GM12878 (cell line): ENCODE measurements around the gene PAN3. TPM values are rescaled to one million over a fixed set of nuclear protein-coding genes. Genes with fewer than 3 reads are reported as not detected.

Source experiments
- ATAC-seq: fragments of 200-7000 bp; cut with Tn5 transposase; 3 replicates; pipeline ENCODE4 v1.9.1; 2020; ENCODE audit warnings: mild to moderate bottlenecking, moderate library complexity
- BruUV-seq: library from RNA; stranded (reverse); fragments of 400-500 nt; replicated peaks from 2 replicates; lab custom pipeline; 2021; lab: Mats Ljungman, UMichigan
- CTCF ChIA-PET: fragments of 300-600 bp; sonication (Branson Sonifier 250); formaldehyde crosslinking; extraction: SDS; loops from one replicate; lab custom pipeline; 2021; ENCODE audit warnings: inconsistent platforms; lab: Yijun Ruan, JAX
- POLR2A ChIA-PET: fragments of 350-600 bp; formaldehyde crosslinking; extraction: SDS; loops from one replicate; lab custom pipeline; 2021; ENCODE audit warnings: inconsistent platforms; lab: Charles Lee
- RAD21 ChIA-PET: fragments of 300-600 bp; sonication (Branson Sonifier 250); formaldehyde crosslinking; loops from one replicate; lab custom pipeline; 2023; ENCODE audit warnings: antibody characterized with exemption; ENCODE audit not compliant: unreplicated experiment; lab: Charles Lee
- SMC1A ChIA-PET: fragments of 300-600 bp; sonication (Branson Sonifier 250); formaldehyde crosslinking; loops from one replicate; lab custom pipeline; 2023; ENCODE audit not compliant: unreplicated experiment, uncharacterized antibody; lab: Charles Lee
- DNase-seq: peaks from one replicate; pipeline ENCODE4 v3.0.0-alpha.2; 2011; ENCODE audit warnings: low read depth, low spot score
- FAIRE-seq: peaks from 3 replicates; lab custom pipeline; 2011; peaks lifted over from hg19 to GRCh38; lab: Jason Lieb, UNC
- H2AFZ ChIP-seq: 2 replicates; pipeline ENCODE4 v1.6.0; 2011; ENCODE audit warnings: low read depth, low read length, control low read depth; ENCODE audit not compliant: control insufficient read depth
- H3K27ac ChIP-seq: 2 replicates; pipeline ENCODE4 v1.5.1; 2011; ENCODE audit warnings: control low read depth; ENCODE audit not compliant: control insufficient read depth, insufficient read depth
- H3K27me3 ChIP-seq, 2 experiments: replicated peaks in 1 of 2; 2 replicates each; pipeline versions ENCODE4 v1.6.0 to v1.6.1; 2011; ENCODE audit warnings: low read length in 1 of 2; ENCODE audit not compliant: control insufficient read depth in 2 of 2, insufficient read depth in 2 of 2
- H3K36me3 ChIP-seq, 2 experiments: 2 replicates each; pipeline ENCODE4 v1.5.1; 2011; ENCODE audit warnings: low read length in 1 of 2; ENCODE audit not compliant: control insufficient read depth in 2 of 2, insufficient read depth in 2 of 2
- H3K4me1 ChIP-seq: 2 replicates; pipeline ENCODE4 v1.6.1; 2011; ENCODE audit warnings: mild to moderate bottlenecking, low read length, moderate library complexity, mixed read lengths; ENCODE audit not compliant: control insufficient read depth, insufficient read depth
- H3K4me2 ChIP-seq: 2 replicates; pipeline ENCODE4 v1.6.0; 2011; ENCODE audit warnings: control low read depth; ENCODE audit not compliant: control insufficient read depth, insufficient read depth
- H3K4me3 ChIP-seq: fragments of 200-600 bp; sonication (generic); 2 replicates; pipeline ENCODE4 v1.5.1; 2016
- H3K79me2 ChIP-seq: 2 replicates; pipeline ENCODE4 v1.6.0; 2011; ENCODE audit warnings: low read length; ENCODE audit not compliant: control insufficient read depth, insufficient read depth
- H3K9ac ChIP-seq: 2 replicates; pipeline ENCODE4 v1.8.0; 2011; ENCODE audit warnings: low read length, control low read depth, mixed read lengths; ENCODE audit not compliant: control insufficient read depth, insufficient read depth
- H3K9me3 ChIP-seq: replicated peaks from 3 replicates; pipeline ENCODE4 v1.5.1; 2011; ENCODE audit warnings: mild to moderate bottlenecking, low read length; ENCODE audit not compliant: control insufficient read depth, insufficient read depth
- H4K20me1 ChIP-seq: 2 replicates; pipeline ENCODE4 v1.6.0; 2011; ENCODE audit not compliant: control insufficient read depth, insufficient read depth
- ASH2L ChIP-seq: fragments of 300-600, 200-600 bp; sonication (generic); IDR thresholded peaks from 2 replicates; pipeline ENCODE4 v1.6.1; 2017; ENCODE audit warnings: low read depth, mild to moderate bottlenecking, borderline replicate concordance
- CBFB ChIP-seq: IDR thresholded peaks from 2 replicates; pipeline ENCODE4 v1.6.1; 2016; ENCODE audit warnings: antibody characterized with exemption, low read depth
- CHD2 ChIP-seq: IDR thresholded peaks from 2 replicates; pipeline ENCODE4 v1.6.1; 2011; ENCODE audit warnings: low read depth, low read length, improper control_type of control experiment, borderline replicate concordance
- CHD4 ChIP-seq: fragments of 200-600 bp; sonication (generic); IDR thresholded peaks from 2 replicates; pipeline ENCODE4 v1.6.1; 2016; ENCODE audit warnings: mild to moderate bottlenecking
- FOXK2 ChIP-seq: fragments of 450-650 bp; IDR thresholded peaks from 2 replicates; pipeline ENCODE4 v1.6.1; 2017; ENCODE audit warnings: mild to moderate bottlenecking, moderate library complexity
- FOXM1 ChIP-seq: IDR thresholded peaks from 2 replicates; pipeline ENCODE4 v1.6.1; 2012; ENCODE audit warnings: low read depth, mild to moderate bottlenecking, inconsistent platforms, low read length, moderate library complexity
- IKZF2 ChIP-seq, 2 experiments: fragments of 450-650 bp; IDR thresholded peaks; 2 replicates each; pipeline ENCODE4 v1.6.1; 2017; ENCODE audit warnings: mild to moderate bottlenecking in 2 of 2, moderate library complexity in 2 of 2
- MYB ChIP-seq: fragments of 150-350 bp; IDR thresholded peaks from 2 replicates; pipeline ENCODE4 v1.6.1; 2014; ENCODE audit warnings: mild to moderate bottlenecking, low read depth, low read length, borderline replicate concordance
- PAX5 ChIP-seq: IDR thresholded peaks from 2 replicates; pipeline ENCODE4 v1.6.1; 2011; ENCODE audit warnings: low read depth, low read length, borderline replicate concordance
- SMC3 ChIP-seq: IDR thresholded peaks from 2 replicates; pipeline ENCODE4 v1.6.1; 2011; ENCODE audit warnings: low read length, improper control_type of control experiment, borderline replicate concordance
- SP1 ChIP-seq: IDR thresholded peaks from one replicate; pipeline ENCODE4 v1.6.1; 2011; ENCODE audit warnings: low read depth, low read length
- STAT3 ChIP-seq: IDR thresholded peaks from 2 replicates; pipeline ENCODE4 v1.6.1; 2011; ENCODE audit warnings: low read depth, low read length, improper control_type of control experiment
- TBL1XR1 ChIP-seq: IDR thresholded peaks from 2 replicates; pipeline ENCODE4 v1.6.1; 2012; ENCODE audit warnings: low read depth, low read length, improper control_type of control experiment
- TCF7 ChIP-seq: IDR thresholded peaks from 2 replicates; pipeline ENCODE4 v1.6.1; 2014; ENCODE audit warnings: antibody characterized with exemption, borderline replicate concordance
- WRNIP1 ChIP-seq: IDR thresholded peaks from 2 replicates; pipeline ENCODE4 v1.6.1; 2011; ENCODE audit warnings: low read depth, low read length, improper control_type of control experiment, borderline replicate concordance
- YBX1 ChIP-seq: fragments of 450-650 bp; IDR thresholded peaks from 2 replicates; pipeline ENCODE4 v1.6.1; 2016; ENCODE audit warnings: antibody characterized with exemption
- ZNF274 ChIP-seq: IDR thresholded peaks from one replicate; pipeline ENCODE4 v1.8.0; 2011; ENCODE audit not compliant: insufficient read length, insufficient read depth
- WGBS: methylation state at CpG from one replicate; pipeline ENCODE4 v1.1.6; 2016; ENCODE audit warnings: low lambda C conversion rate; ENCODE audit not compliant: insufficient replicate concordance, insufficient coverage; ENCODE audit errors: missing lambda C conversion rate; 5-methylcytosine and 5-hydroxymethylcytosine counted together
- in situ Hi-C: fragments of 300-500 bp; cut with MboI; formaldehyde crosslinking; loops from 9 replicates; pipeline ENCODE4 v1.14.3; 2018; ENCODE audit warnings: mixed read lengths
- intact Hi-C: fragments of 100-400 bp; cut with micrococcal nuclease; formaldehyde crosslinking; loops from one replicate; pipeline ENCODE4 v1.14.2; 2022; ENCODE audit not compliant: unreplicated experiment
- polyA plus RNA-seq, 11 experiments: library from polyadenylated mRNA; depleted of rRNA in 4 of 11; unstranded in 6 of 11; stranded (reverse) in 5 of 11; fragments of >200 nt; fragmentation: Nextera tagmentation in 4 of 11; fragmentation: Illumina TruSeq in 1 of 11; extraction: Ambion mirVana in 4 of 11; extraction: Trizol in 1 of 11; gene quantifications; 1 replicate in 1 of 11; 2 replicates in 10 of 11; pipeline versions ENCODE4 v1.2.1 to v1.2.3, GENCODE V29; 2011 to 2016; ENCODE audit warnings: inconsistent platforms in 2 of 11, missing spikeins in 2 of 11, low read depth in 1 of 11
- total RNA-seq, 4 experiments: library from RNA; depleted of rRNA in 3 of 4; stranded (reverse); fragments of >200 nt in 3 of 4; fragmentation: Illumina TruSeq in 1 of 4; extraction: Trizol in 1 of 4; gene quantifications; 2 replicates each; pipeline versions ENCODE4 v1.2.1 to v1.2.3, GENCODE V29; 2013 to 2021

The PAN3 gene
- total and polyA plus RNA-seq, 10 of the 15 experiments (the other 5 are each of a cell fraction or from before 2014, with no cell fraction given) = 13.0 to 33.3 (median 19.9) TPM

- ChIA-PET POLR2A (no interaction called here), CTCF (interaction anchor here (0.8 kb wide), 1 partner anchor 14 kb away, joined by 3 read pairs; no protein-coding TSS in a partner anchor), SMC1A (no interaction called here)
- Histone ChIP-seq H3K79me2 (peaks cover 36% of the 10 kb centered on the region), H3K27ac (no peak overlapping the region), H3K36me3 (no peaks in the 10 kb centered on the region; a peak in 2 of 4 replicates), H3K27me3 (no peaks in the 10 kb centered on the region), H3K4me2 (no peak overlapping the region), H2AFZ (no peak overlapping the region), H3K9ac (no peak overlapping the region), H3K4me3 (no peak overlapping the region), H3K9me3 (peaks cover 9% of the 10 kb centered on the region; the same call in 2 of the 3 replicates), H4K20me1 (no peaks in the 10 kb centered on the region; the same call in 1 of the 2 replicates)
- 92% methylated on average over 4 of the region's 4 CpGs for WGBS
- DNase-seq (no peak), ATAC-seq (no peak), FAIRE-seq (no peak)
- in situ Hi-C loops = no loop called here
- BruUV-seq = no TSS peak
- intact Hi-C loops = no loop called here
- TF ChIP-seq CHD4 = no peak
- no peak for TF ChIP-seq STAT3
- no peak for TF ChIP-seq FOXK2
- no peak for TF ChIP-seq CBFB
- TF ChIP-seq FOXM1 = no peak
- TF ChIP-seq MYB = no peak
- no peak for TF ChIP-seq CHD2
- no peak for TF ChIP-seq TCF7
- no peak for TF ChIP-seq YBX1
- no peak for TF ChIP-seq SMC3
- no peak for TF ChIP-seq SP1
- TF ChIP-seq ZNF274 = no peak
- no peak for TF ChIP-seq ASH2L
- no peak for TF ChIP-seq IKZF2 (IDR thresholded peaks at IDR 0.05)
- TF ChIP-seq TBL1XR1 = no peak
- no peak for TF ChIP-seq PAX5
- no peak for TF ChIP-seq WRNIP1
- TF ChIP-seq, all 136 proteins: peak for 0
- 0 out of 2 replicates have a peak, but pooled peaks cover 3% of the 10 kb centered on the region for H3K4me1 ChIP-seq
- RAD21 ChIA-PET = no interaction called here
Measured at GRCh38 chr13:28159057-28159456, 20.7 kb downstream of the PAN3 start.
